SU-DHL-6 (cell line): ENCODE data around the gene AKAP12.

Experiments
- H2AFZ ChIP-seq: fragments of 200-600 bp; sonication (generic); 2 replicates; pipeline ENCODE4 v1.6.1; 2014; ENCODE audit warnings: low read depth, mild to moderate bottlenecking, moderate library complexity, mixed read lengths, antibody characterized with exemption, low read length; ENCODE audit not compliant: severe bottlenecking
- H3F3A ChIP-seq: fragments of 200-600 bp; shearing (Covaris generic); 2 replicates; pipeline ENCODE4 v1.6.0; 2016; ENCODE audit warnings: antibody characterized with exemption, mild to moderate bottlenecking; ENCODE audit not compliant: insufficient read depth
- H3K27ac ChIP-seq: fragments of 200-600 bp; sonication (generic); 2 replicates; pipeline ENCODE4 v1.5.1; 2016; ENCODE audit warnings: low read depth, mild to moderate bottlenecking, low read length, moderate library complexity, mixed read lengths
- H3K27me3 ChIP-seq: fragments of 200-600 bp; sonication (generic), shearing (Covaris generic); 2 replicates; pipeline ENCODE4 v1.6.0; 2014; ENCODE audit warnings: mild to moderate bottlenecking, low read length
- H3K36me3 ChIP-seq: fragments of 200-600 bp; sonication (generic); 2 replicates; pipeline ENCODE4 v1.6.1; 2014; ENCODE audit warnings: mild to moderate bottlenecking, low read length, mixed read lengths
- H3K4me2 ChIP-seq: fragments of 300-600, 200-600 bp; shearing (Covaris generic), sonication (generic); 2 replicates; pipeline ENCODE4 v1.6.0; 2014; ENCODE audit warnings: low read length, low read depth, mild to moderate bottlenecking; ENCODE audit not compliant: poor library complexity, severe bottlenecking
- H3K4me3 ChIP-seq: fragments of 200-600 bp; sonication (generic); 2 replicates; pipeline ENCODE4 v1.5.1; 2014; ENCODE audit warnings: antibody characterized with exemption, low read length, mild to moderate bottlenecking, mixed read lengths; ENCODE audit not compliant: insufficient read depth, poor library complexity, severe bottlenecking
- H3K79me2 ChIP-seq: fragments of 200-600 bp; sonication (generic); 2 replicates; pipeline ENCODE4 v1.6.1; 2014; ENCODE audit warnings: mild to moderate bottlenecking, low read length, moderate library complexity; ENCODE audit not compliant: insufficient read depth
- H3K9ac ChIP-seq: fragments of 200-600 bp; sonication (generic); 2 replicates; pipeline ENCODE4 v1.7.0; 2014; ENCODE audit warnings: mild to moderate bottlenecking, low read length
- H3K9me2 ChIP-seq: fragments of 200-600 bp; sonication (generic); replicated peaks from 2 replicates; pipeline ENCODE4 v1.6.1; 2014; ENCODE audit warnings: low read length; ENCODE audit not compliant: insufficient read depth
- H3K9me3 ChIP-seq: fragments of 200-600 bp; sonication (generic); 2 replicates; pipeline ENCODE4 v1.6.1; 2014; ENCODE audit warnings: low read length, mixed read lengths; ENCODE audit not compliant: insufficient read depth
- H4K20me1 ChIP-seq: fragments of 200-600 bp; sonication (generic); 2 replicates; pipeline ENCODE4 v1.6.1; 2014; ENCODE audit warnings: low read depth, mild to moderate bottlenecking, antibody characterized with exemption, low read length, moderate library complexity, mixed read lengths
- EZH2phosphoT487 ChIP-seq: fragments of 200-600 bp; sonication (generic), shearing (Covaris generic); conservative IDR thresholded peaks from 2 replicates; pipeline ENCODE4 v1.6.1; 2018; ENCODE audit warnings: mild to moderate bottlenecking, antibody characterized with exemption, low read length, moderate library complexity, mixed read lengths
- TF ChIP-seq, protein P1 (sequence below): fragments of 200-600 bp; sonication (generic); IDR thresholded peaks from one replicate; pipeline ENCODE4 v1.5.1; 2017; ENCODE audit warnings: antibody characterized with exemption, mild to moderate bottlenecking, low read length, moderate library complexity; ENCODE audit not compliant: insufficient read depth, poor library complexity, severe bottlenecking

AKAP12 gene

DNA sequence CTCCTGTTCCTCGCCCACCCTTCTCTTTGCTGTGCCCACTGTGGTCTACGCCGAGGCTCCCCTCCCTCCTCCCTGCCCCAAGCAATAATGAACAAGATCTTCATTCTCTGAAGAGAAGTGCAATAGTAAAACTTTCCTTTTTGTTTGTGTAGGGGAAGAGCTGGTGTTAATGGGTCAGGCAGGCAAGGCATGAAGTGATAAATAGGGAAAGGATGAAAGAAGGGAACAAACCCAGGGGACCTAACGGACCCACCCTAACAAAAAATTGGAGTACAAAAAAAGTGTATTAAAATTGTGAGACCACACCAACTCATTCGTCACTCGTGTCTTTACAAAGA is 84.7 kb downstream of the AKAP12 start:
- no peak overlapping the region for H3K9ac ChIP-seq

DNA sequence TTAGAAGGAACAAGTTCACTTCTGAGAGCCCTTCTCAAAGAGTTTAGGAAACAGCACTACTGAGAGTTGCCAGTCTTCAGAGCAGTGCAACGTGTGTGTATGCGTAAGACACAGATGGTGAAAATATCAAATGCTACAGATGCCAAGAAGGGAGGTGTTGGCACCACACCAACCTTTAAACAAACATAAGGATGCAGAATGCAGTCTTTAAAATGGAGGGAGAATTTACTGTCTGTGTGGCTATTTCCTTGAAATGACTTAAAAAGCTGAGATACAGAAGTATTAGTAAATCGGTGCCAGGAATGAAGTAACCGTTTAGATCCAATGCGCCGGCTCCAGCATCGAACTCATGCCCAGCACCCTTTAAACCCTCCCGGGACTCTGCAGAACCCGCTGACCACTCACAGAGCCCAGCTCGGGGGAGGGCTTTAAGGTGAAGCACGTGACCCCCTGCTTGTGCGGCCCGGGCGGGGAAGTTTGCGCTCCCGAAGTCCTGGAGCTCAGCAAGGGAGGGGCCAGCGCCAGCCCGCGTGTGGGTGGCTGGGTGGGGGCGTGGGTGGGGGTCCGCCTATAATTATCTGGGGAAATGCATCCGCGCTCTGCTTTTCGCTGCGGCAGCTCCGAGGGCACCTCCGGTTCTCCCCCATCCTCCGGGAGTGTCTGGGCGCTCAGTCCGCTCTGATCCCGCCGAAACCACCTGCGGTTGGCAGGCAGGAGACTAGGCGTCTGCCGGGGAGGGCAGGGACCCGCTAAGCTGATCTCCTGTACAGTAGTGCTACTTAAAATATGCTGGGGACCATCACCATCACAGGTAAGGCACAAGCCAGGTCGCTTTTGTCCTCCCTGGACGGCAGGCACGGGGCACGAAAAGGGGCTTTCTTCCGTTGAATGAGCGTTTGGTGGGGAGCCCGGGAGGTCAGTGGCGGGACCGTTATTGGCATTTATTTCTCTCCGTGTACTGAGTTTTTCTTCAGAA is 85.6 kb downstream of the AKAP12 start:
- Histone ChIP-seq H3K9me2 (no peaks in the 10 kb centered on the region), H2AFZ (peak overlapping the region; percentile 26), H3F3A (no peaks in the 10 kb centered on the region), H3K27me3 (no peaks in the 10 kb centered on the region), H3K4me3 (no peak overlapping the region), H3K9ac (no peak overlapping the region), H3K79me2 (no peaks in the 10 kb centered on the region), H4K20me1 (no peaks in the 10 kb centered on the region), H3K36me3 (no peaks in the 10 kb centered on the region), H3K9me3 (no peaks in the 10 kb centered on the region), H3K27ac (no peak overlapping the region), H3K4me2 (no peak overlapping the region)
- no peak for TF ChIP-seq EZH2phosphoT487
- TF ChIP-seq, protein P1, sequence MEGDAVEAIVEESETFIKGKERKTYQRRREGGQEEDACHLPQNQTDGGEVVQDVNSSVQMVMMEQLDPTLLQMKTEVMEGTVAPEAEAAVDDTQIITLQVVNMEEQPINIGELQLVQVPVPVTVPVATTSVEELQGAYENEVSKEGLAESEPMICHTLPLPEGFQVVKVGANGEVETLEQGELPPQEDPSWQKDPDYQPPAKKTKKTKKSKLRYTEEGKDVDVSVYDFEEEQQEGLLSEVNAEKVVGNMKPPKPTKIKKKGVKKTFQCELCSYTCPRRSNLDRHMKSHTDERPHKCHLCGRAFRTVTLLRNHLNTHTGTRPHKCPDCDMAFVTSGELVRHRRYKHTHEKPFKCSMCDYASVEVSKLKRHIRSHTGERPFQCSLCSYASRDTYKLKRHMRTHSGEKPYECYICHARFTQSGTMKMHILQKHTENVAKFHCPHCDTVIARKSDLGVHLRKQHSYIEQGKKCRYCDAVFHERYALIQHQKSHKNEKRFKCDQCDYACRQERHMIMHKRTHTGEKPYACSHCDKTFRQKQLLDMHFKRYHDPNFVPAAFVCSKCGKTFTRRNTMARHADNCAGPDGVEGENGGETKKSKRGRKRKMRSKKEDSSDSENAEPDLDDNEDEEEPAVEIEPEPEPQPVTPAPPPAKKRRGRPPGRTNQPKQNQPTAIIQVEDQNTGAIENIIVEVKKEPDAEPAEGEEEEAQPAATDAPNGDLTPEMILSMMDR = no peak

More for the DNA sequence above, 84.7 kb downstream of the AKAP12 start:
- no peaks in the 10 kb centered on the region for H3F3A ChIP-seq
- no peaks in the 10 kb centered on the region for H3K27me3 ChIP-seq
- H4K20me1 ChIP-seq = no peaks in the 10 kb centered on the region
- H3K4me2 ChIP-seq = no peak overlapping the region
- no peaks in the 10 kb centered on the region for H3K79me2 ChIP-seq
- H3K36me3 ChIP-seq = no peaks in the 10 kb centered on the region
- H2AFZ ChIP-seq = no peak overlapping the region
- no peak overlapping the region for H3K4me3 ChIP-seq
- H3K9me2 ChIP-seq = no peaks in the 10 kb centered on the region
- H3K27ac ChIP-seq = no peak overlapping the region
- H3K9me3 ChIP-seq = no peaks in the 10 kb centered on the region
- TF ChIP-seq, protein P1 = no peak
- TF ChIP-seq EZH2phosphoT487 = no peak

DNA sequence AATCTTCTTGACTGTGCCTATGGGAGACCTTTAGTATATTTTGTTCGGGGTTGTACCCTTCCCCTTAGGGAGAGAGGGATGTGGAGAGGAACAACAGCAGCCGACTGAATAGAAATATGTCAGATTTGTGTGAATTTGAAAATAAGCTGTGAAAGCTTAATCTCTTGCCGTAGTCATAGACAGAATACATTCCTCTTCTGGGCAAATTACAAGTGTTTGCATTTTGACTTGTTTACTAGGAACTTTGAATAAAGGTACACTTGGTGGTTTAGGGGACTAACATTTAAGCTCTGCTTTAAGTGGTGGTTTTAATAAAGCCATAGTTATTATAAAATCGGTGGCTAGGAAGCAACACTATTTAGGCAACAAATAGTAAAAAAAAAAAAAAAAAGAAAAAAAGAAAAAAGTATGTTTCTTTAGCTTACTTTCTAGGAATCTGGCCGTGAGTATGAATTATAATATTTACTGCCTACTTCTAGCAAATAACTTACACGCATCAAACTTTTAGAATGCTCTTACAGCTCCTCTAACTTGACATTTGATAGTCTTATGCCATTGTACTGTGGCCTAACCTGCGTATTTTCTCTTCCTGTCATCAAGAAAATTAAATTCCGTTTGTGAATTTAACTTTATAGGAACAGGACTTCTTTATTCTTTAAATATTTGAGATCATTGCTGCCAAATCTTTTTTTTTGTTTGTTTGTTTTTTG is 86.5 kb downstream of the AKAP12 start:
- Histone ChIP-seq H3K79me2 (no peaks in the 10 kb centered on the region), H2AFZ (peak overlapping the region; percentile 26), H4K20me1 (no peaks in the 10 kb centered on the region), H3F3A (no peaks in the 10 kb centered on the region), H3K27ac (no peak overlapping the region), H3K36me3 (no peaks in the 10 kb centered on the region), H3K4me3 (no peak overlapping the region), H3K9me2 (no peaks in the 10 kb centered on the region), H3K9me3 (no peaks in the 10 kb centered on the region), H3K4me2 (no peak overlapping the region), H3K9ac (no peak overlapping the region), H3K27me3 (no peaks in the 10 kb centered on the region)
- TF ChIP-seq, protein P1 = no peak
- no peak for TF ChIP-seq EZH2phosphoT487
